HCT116 (cell line): ENCODE results near the gene NRP1.

Experiments used
- EGR1 ChIP-seq: IDR thresholded peaks from 2 replicates; pipeline ENCODE4 v1.6.1; 2012; ENCODE audit warnings: low read depth
- ELF1 ChIP-seq: IDR thresholded peaks from 2 replicates; pipeline ENCODE4 v1.6.1; 2012; ENCODE audit warnings: low read depth, borderline replicate concordance
- EZH2 ChIP-seq: fragments of 200-600 bp; sonication (generic); IDR thresholded peaks from 2 replicates; pipeline ENCODE4 v1.6.1; 2017; ENCODE audit warnings: antibody characterized with exemption, mixed run types
- EZH2phosphoT487 ChIP-seq: fragments of 200-600 bp; IDR thresholded peaks from 2 replicates; pipeline ENCODE4 v1.6.1; 2018; ENCODE audit warnings: antibody characterized with exemption, borderline replicate concordance
- MAX ChIP-seq: IDR thresholded peaks from 2 replicates; pipeline ENCODE4 v1.6.1; 2012
- POLR2A ChIP-seq: IDR thresholded peaks from 2 replicates; pipeline ENCODE4 v1.7.0; 2011; ENCODE audit warnings: borderline replicate concordance; ENCODE audit not compliant: insufficient read depth, insufficient read length; ENCODE audit errors: extremely low read depth
- POLR2AphosphoS5 ChIP-seq: IDR thresholded peaks from 2 replicates; pipeline ENCODE4 v1.6.1; 2011; ENCODE audit warnings: mild to moderate bottlenecking, low read depth, low read length, moderate library complexity
- SIN3A ChIP-seq: IDR thresholded peaks from 2 replicates; pipeline ENCODE4 v1.6.1; 2012; ENCODE audit warnings: low read depth
- SP1 ChIP-seq: IDR thresholded peaks from 2 replicates; pipeline ENCODE4 v1.6.1; 2012; ENCODE audit warnings: low read depth
- YY1 ChIP-seq: IDR thresholded peaks from 2 replicates; pipeline ENCODE4 v1.6.1; 2011; ENCODE audit warnings: low read length, low read depth, moderate library complexity, mild to moderate bottlenecking; ENCODE audit not compliant: insufficient replicate concordance; ENCODE audit errors: extremely low read depth
- TF ChIP-seq, protein P1 (sequence below), 3 experiments: fragments of 200-600 bp in 1 of 3; sonication (generic) in 1 of 3; IDR thresholded peaks in 2 of 3; conservative IDR thresholded peaks in 1 of 3; 2 replicates each; pipeline ENCODE4 v1.5.1; 2012 to 2017; ENCODE audit warnings: low read depth in 2 of 3, low read length in 2 of 3, antibody characterized with exemption in 1 of 3, borderline replicate concordance in 1 of 3, control low read depth in 1 of 3, mild to moderate bottlenecking in 1 of 3, mixed read lengths in 1 of 3, mixed run types in 1 of 3, moderate library complexity in 1 of 3; ENCODE audit not compliant: insufficient read depth in 1 of 3

DNA sequence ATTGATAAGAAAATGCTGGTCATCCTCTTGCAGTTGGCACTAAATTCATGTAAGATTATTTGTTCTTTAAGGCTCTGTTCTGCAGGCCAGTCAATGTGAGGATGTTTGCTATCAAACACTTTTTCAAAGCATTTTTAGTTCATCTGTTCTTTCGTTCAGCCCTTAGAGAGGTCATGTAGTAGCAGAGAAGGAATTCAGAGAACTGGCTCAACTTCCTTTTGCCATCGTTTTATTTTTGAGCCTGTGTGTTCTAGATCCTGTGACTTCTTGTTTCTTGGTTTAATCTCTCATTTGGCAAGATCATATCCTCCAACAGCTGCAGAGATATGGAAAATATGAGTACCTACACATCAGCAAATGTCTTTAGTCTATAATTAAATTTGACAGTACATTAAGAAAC, 184.3 kb downstream of the NRP1 start:
- TF ChIP-seq ELF1 (no peak), EGR1 (no peak), POLR2A (no peak), SP1 (no peak), EZH2 (no peak), MAX (no peak), POLR2AphosphoS5 (no peak), YY1 (no peak), EZH2phosphoT487 (no peak), SIN3A (no peak)
- TF ChIP-seq, protein P1, sequence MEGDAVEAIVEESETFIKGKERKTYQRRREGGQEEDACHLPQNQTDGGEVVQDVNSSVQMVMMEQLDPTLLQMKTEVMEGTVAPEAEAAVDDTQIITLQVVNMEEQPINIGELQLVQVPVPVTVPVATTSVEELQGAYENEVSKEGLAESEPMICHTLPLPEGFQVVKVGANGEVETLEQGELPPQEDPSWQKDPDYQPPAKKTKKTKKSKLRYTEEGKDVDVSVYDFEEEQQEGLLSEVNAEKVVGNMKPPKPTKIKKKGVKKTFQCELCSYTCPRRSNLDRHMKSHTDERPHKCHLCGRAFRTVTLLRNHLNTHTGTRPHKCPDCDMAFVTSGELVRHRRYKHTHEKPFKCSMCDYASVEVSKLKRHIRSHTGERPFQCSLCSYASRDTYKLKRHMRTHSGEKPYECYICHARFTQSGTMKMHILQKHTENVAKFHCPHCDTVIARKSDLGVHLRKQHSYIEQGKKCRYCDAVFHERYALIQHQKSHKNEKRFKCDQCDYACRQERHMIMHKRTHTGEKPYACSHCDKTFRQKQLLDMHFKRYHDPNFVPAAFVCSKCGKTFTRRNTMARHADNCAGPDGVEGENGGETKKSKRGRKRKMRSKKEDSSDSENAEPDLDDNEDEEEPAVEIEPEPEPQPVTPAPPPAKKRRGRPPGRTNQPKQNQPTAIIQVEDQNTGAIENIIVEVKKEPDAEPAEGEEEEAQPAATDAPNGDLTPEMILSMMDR (IDR thresholded peaks at IDR 0.05 in 2 of 3, conservative IDR thresholded peaks at IDR 0.05 in 1 of 3; ENCODE audit: borderline replicate concordance in 1 of 3, insufficient read depth in 1 of 3, low read depth in 2 of 3, low read length in 2 of 3): no peak
